ENCODE results near the gene SCARF1. TPM values are rescaled to one million over a fixed set of nuclear protein-coding genes. Genes with fewer than 3 reads are reported as not detected.

The SCARF1 gene
- total RNA-seq, 2 experiments from 2014 or later: 2.7 to 3.2 TPM

DNA sequence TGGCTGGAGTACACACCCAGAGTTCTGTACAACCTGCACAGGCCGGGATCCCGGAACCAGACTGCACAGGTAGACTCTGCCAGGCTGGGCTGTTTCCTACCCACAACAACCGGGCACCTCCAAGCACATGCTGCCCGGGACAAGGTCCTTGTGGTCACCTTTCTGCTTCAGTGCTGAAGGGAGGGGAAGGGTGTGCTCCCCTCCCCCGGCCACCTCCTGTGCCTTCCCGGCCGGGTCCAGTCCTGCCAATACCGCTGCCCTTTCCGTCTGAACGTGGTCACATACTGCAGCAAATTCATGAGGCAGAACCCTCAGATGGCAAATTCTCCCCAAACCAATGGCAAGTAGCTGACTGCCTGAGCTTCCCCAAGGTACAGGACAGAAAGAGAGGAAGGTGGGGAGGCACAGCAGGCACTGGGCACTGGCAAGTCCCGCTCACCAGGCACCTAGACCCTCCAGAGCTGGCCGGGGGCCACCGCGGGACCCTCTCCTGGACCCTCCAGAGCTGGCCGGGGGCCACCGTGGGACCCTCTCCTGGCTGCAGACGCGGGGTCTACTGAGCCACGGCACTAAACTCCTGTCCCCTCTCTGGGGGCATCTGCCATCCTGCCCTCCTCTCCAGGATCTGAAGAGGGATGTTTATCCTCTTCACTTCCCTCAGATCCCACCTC lies 39.7 kb downstream of the SCARF1 start:
- no peak for DNase-seq
- Mint-ChIP-seq H3K9me3 (peaks cover 10% of the 10 kb centered on the region), H3K27me3 (no peaks in the 10 kb centered on the region), H3K4me3 (no peak overlapping the region), H3K36me3 (no peaks in the 10 kb centered on the region), H3K4me1 (ENCODE audit: low read depth) (peaks cover 28% of the 10 kb centered on the region), H3K27ac (no peak overlapping the region)
- POLR2A ChIA-PET: no interaction called here
- intact Hi-C loops (cut with micrococcal nuclease): no loop called here
- CTCF ChIA-PET: interaction anchor here (0.6 kb wide), 1 partner anchor 32 kb away, joined by 3 read pairs; no protein-coding TSS in a partner anchor

DNA sequence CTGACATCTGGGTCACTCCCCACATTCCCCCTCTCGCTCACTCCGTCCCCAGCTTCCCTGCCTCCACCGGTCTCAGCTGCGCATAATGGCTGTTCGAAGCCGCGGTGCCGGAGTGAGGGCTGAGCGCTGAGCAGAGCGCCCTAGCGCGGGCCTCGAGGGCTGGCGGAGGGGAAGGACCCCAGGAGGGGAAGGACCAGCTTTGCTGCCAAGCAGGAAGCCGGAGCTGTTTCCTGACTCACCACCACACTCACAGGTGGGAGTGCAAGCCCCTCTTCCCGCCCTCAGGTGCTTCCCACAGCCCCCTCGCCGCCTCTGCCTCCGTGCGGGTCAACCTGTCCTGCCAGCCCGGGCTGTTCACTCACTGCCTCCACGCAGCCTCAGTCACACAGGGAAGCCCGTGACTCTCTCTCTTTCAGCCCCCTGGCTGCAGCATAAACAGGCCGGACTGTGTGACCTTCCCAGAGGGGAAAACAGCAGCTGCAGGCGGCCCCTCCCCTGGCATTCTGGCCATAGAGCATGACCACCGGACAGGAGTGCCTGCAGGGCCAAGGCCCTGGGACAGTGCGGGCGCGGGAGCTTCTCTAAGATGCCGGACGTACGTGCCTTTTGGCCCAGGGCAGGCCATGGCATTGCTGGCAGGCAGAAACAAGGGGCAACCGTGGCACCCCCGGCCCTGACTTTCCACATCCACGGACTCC lies 40.6 kb downstream of the SCARF1 start:
- POLR2A ChIA-PET: no interaction called here
- no peak for DNase-seq
- CTCF ChIA-PET: interaction anchor here (0.9 kb wide), 1 partner anchor 31 kb away, joined by 3 read pairs; no protein-coding TSS in a partner anchor
- H3K4me3 Mint-ChIP-seq: no peak overlapping the region
- peaks cover 10% of the 10 kb centered on the region for H3K9me3 Mint-ChIP-seq
- no peaks in the 10 kb centered on the region for H3K36me3 Mint-ChIP-seq
- no peaks in the 10 kb centered on the region for H3K27me3 Mint-ChIP-seq
- no peak overlapping the region for H3K27ac Mint-ChIP-seq
- intact Hi-C loops (cut with micrococcal nuclease): no loop called here
- peaks cover 28% of the 10 kb centered on the region for H3K4me1 Mint-ChIP-seq (ENCODE audit: low read depth)

DNA sequence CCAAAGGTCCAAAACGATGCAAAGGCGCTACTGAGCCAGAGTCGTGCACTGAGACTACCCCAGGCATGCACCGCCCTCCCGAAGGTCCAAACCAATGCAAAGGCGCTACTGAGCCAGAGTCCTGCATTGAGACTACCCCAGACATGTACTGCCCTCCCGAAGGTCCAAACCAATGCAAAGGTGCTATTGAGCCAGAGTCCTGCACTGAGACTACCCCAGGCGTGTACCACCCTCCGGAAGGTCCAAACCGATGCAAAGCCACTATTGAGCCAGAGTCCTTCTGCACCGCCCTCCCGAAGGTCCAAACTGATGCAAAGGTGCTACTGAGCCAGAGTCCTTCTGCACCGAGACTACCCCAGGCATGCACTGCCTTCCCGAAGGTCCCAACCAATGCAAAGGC lies 44.0 kb downstream of the SCARF1 start:
- Mint-ChIP-seq H3K36me3 (no peaks in the 10 kb centered on the region), H3K4me3 (no peak overlapping the region), H3K27ac (no peak overlapping the region), H3K27me3 (no peaks in the 10 kb centered on the region), H3K9me3 (peaks cover 10% of the 10 kb centered on the region), H3K4me1 (ENCODE audit: low read depth) (peaks cover 7% of the 10 kb centered on the region)
- DNase-seq: no peak
- ChIA-PET CTCF (no interaction called here), POLR2A (no interaction called here)
- intact Hi-C loops (cut with micrococcal nuclease): no loop called here

DNA sequence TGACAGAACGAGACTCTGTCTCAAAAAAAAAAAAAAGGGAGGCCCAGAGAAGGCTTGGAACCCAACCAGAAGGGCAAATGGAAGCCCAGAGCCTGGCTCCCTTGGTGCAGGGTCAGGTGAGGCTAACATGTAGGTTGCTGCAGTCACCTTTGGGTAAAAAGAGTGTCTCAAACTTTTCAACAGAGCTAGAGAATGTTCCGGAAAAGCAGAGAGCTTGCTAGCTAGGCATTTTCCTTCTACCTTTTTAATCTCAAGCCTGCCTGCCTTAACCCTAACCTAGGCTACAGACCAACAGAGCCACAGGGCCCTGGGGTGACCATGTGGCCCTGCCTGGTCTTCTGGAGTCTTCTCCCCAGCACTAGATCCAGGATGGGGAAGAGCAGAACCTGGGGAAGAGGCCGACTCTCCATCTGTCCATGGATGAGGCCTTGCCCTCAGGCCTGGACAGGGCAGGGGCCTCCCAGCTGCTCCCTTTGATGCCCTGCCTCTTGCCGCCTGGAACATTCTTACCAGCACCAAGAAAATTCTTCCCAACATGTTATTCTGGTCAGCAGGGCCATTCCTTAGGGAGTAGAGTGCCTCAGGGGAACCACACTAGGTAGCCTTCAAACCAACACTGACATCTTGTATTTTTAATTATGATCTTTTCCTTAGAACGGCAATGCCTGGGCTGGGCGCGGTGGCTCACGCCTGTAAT lies 47.0 kb downstream of the SCARF1 start:
- Mint-ChIP-seq H3K9me3 (peaks cover 10% of the 10 kb centered on the region), H3K4me1 (ENCODE audit: low read depth) (no peaks in the 10 kb centered on the region), H3K36me3 (no peaks in the 10 kb centered on the region), H3K4me3 (no peak overlapping the region), H3K27me3 (no peaks in the 10 kb centered on the region), H3K27ac (no peak overlapping the region)
- CTCF ChIA-PET: no interaction called here
- intact Hi-C loops (cut with micrococcal nuclease): no loop called here
- DNase-seq: no peak
- POLR2A ChIA-PET: no interaction called here

DNA sequence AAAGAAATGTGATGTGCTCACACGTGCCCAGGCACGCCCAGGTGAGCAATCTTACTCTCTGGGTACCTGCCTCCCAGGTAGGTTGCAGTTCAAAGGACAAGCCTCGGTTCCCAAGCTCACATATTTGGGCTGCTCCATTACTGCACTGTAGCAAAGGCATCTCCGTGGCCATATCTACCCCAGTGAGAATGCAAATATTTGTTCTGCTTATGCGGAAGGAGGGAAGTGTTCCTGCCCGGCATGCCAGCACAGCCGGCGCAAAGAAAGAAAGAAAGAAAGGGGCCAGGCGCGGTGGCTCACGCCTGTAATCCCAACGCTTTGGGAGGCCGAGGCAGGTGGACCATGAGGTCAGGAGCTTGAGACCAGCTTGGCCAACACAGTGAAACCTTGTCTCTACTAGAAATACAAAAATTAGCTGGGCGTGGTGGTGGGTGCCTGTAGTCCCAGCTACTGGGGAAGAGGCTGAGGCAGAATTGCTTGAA lies 47.6 kb downstream of the SCARF1 start:
- no peaks in the 10 kb centered on the region for H3K27me3 Mint-ChIP-seq
- CTCF ChIA-PET: no interaction called here
- peaks cover 10% of the 10 kb centered on the region for H3K9me3 Mint-ChIP-seq
- H3K4me3 Mint-ChIP-seq: no peak overlapping the region
- no peak for DNase-seq
- H3K36me3 Mint-ChIP-seq: no peaks in the 10 kb centered on the region
- intact Hi-C loops (cut with micrococcal nuclease): no loop called here
- H3K27ac Mint-ChIP-seq: no peak overlapping the region
- peaks cover 2% of the 10 kb centered on the region for H3K4me1 Mint-ChIP-seq (ENCODE audit: low read depth)
- POLR2A ChIA-PET: no interaction called here

DNA sequence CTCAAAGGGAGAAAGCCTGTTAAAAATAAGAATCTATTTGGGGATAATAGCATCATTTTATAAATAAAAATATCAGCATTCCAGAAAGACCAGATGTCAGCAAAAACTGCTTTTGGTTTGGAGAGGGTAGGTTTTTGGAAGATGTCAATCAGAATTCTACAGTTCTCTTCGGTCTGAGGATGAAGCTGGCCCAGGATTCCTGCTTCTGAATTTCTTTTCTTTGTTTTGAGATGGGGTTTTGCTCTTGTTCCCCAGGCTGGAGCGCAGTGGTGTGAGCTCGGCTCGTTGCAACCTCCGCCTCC lies 52.0 kb downstream of the SCARF1 start:
- Mint-ChIP-seq H3K36me3 (no peaks in the 10 kb centered on the region), H3K9me3 (no peaks in the 10 kb centered on the region), H3K27ac (no peak overlapping the region), H3K4me3 (no peak overlapping the region), H3K27me3 (no peaks in the 10 kb centered on the region), H3K4me1 (ENCODE audit: low read depth) (peaks cover 8% of the 10 kb centered on the region)
- ChIA-PET POLR2A (no interaction called here), CTCF (interaction anchor here (1.8 kb wide), 1 partner anchor 19 kb away, joined by 4 read pairs; no protein-coding TSS in a partner anchor)
- intact Hi-C loops (cut with micrococcal nuclease): no loop called here
- DNase-seq: no peak

DNA sequence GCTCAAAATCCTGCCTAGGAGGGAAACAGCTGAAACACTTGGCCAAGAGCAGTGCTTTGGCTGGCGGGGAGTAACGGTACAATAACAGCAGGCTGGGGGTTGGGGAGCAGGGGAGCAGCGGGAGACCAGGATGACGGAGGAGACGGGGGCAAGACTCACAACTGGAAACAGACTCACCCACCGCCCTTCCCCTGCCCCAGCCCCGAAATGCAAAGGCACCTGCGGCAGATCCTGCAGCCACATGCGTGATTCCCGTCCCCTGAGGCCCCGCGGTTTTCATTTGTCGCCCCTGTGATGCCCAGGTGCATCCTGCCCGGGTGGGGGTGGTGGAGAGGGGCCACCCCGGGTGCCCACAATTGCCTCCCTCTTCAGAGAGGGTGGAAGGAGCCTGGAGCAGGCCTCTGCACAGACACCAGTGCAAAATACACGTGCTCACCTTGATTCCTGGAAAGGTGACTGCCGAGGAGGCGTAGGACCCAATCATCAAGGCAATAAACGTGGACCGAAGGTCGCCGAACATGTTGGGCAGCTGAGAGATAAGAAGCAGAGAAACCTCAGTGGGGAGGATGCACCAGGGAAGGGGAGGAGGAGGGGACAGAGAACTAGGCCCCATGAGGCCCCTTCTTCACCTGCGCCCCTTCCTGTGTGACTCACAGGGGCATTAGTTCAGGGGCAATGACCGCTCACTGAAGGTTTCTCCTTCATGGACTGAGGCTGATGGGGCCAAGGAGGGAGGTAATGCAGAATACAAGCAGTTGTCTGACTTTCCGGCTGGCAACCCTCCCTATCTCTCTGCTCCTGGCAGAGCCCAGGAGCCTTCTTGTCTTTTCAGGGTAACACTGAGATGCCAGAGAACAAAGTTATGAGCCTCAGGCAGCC lies 52.5 kb downstream of the SCARF1 start:
- Mint-ChIP-seq H3K27me3 (no peaks in the 10 kb centered on the region), H3K4me3 (no peak overlapping the region), H3K4me1 (ENCODE audit: low read depth) (peaks cover 8% of the 10 kb centered on the region), H3K36me3 (no peaks in the 10 kb centered on the region), H3K27ac (no peak overlapping the region), H3K9me3 (no peaks in the 10 kb centered on the region)
- ChIA-PET CTCF (interaction anchor here (1.8 kb wide), 1 partner anchor 19 kb away, joined by 4 read pairs; no protein-coding TSS in a partner anchor), POLR2A (no interaction called here)
- intact Hi-C loops (cut with micrococcal nuclease): no loop called here
- no peak for DNase-seq

DNA sequence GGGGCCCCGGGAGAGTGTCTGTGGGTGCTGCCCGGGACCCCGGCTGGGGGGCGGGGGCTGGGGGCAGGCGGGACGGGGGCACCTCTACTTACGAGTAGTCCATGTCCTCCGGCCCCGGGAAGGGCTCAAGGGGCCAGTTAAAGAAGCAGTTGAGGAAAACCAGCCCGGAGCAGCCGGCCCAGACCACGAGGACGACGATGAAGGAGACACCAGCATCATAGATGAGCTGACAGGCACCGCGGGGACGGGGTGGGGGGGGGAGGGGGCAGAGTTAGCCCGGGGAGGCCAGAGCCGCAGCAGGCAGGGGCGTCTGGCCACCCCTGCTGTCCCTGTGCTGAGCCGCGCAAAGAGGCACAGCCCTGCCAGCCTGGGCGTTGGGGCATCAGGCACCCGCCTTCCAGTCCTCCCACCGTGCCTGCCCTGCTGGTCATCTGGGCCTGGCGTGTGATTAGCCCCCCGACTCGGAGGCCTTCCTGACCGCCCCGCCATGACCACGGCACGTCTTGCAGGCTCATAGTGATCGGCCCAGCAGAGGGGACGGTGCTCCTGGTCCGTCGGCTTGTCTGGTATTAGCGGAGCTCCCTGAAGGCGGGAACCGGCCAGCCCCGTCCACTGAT lies 54.0 kb downstream of the SCARF1 start:
- DNase-seq: no peak
- no peak overlapping the region for H3K27ac Mint-ChIP-seq
- no peaks in the 10 kb centered on the region for H3K9me3 Mint-ChIP-seq
- ChIA-PET POLR2A (no interaction called here), CTCF (interaction anchor here (1.8 kb wide), 1 partner anchor 17 kb away, joined by 4 read pairs; no protein-coding TSS in a partner anchor)
- intact Hi-C loops (cut with micrococcal nuclease): no loop called here
- peaks cover 8% of the 10 kb centered on the region for H3K4me1 Mint-ChIP-seq (ENCODE audit: low read depth)
- H3K27me3 Mint-ChIP-seq: no peaks in the 10 kb centered on the region
- H3K36me3 Mint-ChIP-seq: no peaks in the 10 kb centered on the region
- H3K4me3 Mint-ChIP-seq: no peak overlapping the region

DNA sequence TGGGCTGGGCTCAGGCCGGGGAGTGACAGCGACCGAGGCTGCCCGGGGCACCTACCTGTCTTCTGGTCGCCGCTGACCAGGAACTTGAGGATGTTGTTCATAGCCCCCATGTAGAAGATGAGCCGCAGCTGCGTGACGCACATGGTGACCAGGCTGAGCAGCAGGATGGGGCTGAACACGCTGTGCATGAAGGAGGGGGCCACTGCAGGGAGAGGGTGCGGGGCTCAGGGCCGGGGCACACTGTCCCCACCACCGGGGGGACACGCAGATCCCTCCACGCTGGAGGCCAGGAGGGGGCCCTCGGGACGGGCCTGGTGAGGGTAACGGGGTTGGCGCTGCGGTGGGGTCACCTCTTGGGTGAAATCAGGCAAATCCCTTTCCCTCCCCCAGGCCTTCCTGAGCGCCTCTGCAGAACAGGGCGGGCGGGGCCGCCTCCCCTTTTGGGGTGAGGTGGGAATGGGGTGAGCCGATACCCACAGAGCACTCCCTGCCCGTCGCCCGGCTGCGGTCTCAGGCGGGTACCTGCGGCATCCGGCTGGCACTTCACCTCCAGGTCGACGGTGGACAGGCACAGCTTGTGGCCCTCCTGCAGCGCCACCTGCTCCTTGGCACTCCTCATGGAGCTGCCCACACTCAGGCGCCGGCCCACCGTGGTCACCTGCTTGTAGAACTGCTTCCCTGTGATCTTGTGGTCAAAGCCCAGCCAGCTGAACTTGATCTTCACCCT lies 54.6 kb downstream of the SCARF1 start:
- H3K4me1 Mint-ChIP-seq (ENCODE audit: low read depth): peaks cover 8% of the 10 kb centered on the region
- no peak overlapping the region for H3K27ac Mint-ChIP-seq
- ChIA-PET CTCF (interaction anchor here (1.7 kb wide), 1 partner anchor 39 kb away, joined by 8 read pairs; no protein-coding TSS in a partner anchor), POLR2A (no interaction called here)
- no peaks in the 10 kb centered on the region for H3K36me3 Mint-ChIP-seq
- intact Hi-C loops (cut with micrococcal nuclease): no loop called here
- no peaks in the 10 kb centered on the region for H3K9me3 Mint-ChIP-seq
- no peak overlapping the region for H3K4me3 Mint-ChIP-seq
- no peak for DNase-seq
- H3K27me3 Mint-ChIP-seq: no peaks in the 10 kb centered on the region

DNA sequence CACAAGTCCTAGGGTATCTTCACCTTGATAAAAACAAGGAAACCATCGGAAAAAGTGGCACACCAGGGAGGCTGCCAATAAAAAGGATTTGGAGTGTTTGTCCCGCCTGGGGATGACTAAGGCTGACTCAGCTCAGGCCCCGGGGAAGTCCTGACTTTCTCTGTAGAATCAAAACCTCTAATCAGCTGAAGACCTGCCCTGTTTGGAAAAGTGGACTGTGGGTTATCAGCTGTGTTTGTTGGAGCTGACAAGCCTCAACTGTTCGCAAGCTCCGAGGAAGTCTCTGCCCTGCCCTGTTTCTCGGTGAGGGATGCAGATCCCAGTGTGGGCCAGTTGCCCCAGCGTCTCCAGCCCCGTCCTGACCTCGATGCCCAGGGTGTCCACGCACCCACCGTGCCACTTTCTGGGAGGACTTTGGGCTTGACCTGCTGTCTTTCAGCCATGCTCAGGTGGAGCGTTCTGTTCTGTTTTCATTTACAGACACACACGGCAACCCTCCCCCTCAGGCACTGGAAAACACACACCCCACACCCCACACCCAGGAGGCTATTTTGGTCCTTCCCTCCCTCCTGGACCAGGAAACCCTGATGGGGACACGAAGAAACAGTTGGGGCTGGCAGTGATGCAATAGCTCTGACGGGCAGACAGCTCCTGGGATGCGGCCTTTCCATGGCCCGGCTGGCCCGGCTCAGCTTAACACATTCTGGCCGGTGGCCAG lies 55.3 kb downstream of the SCARF1 start:
- H3K4me3 Mint-ChIP-seq: no peak overlapping the region
- intact Hi-C loops (cut with micrococcal nuclease): no loop called here
- DNase-seq: peak; percentile 62
- CTCF ChIA-PET: interaction anchor here (1.1 to 1.7 kb wide), 2 partner anchors 16 to 40 kb away, joined by 4 to 8 read pairs; no protein-coding TSS in a partner anchor
- H3K27me3 Mint-ChIP-seq: no peaks in the 10 kb centered on the region
- no peak overlapping the region for H3K27ac Mint-ChIP-seq
- H3K36me3 Mint-ChIP-seq: no peaks in the 10 kb centered on the region
- H3K9me3 Mint-ChIP-seq: no peaks in the 10 kb centered on the region
- H3K4me1 Mint-ChIP-seq (ENCODE audit: low read depth): peaks cover 8% of the 10 kb centered on the region
- POLR2A ChIA-PET: no interaction called here

Measured in activated CD4-positive, alpha-beta memory T cell treated with anti-CD3 and anti-CD28 coated beads for 36 hours (primary cell).